GM10266 (cell line): ENCODE measurements around the gene CERKL.

Source experiments
- DNase-seq: peaks from one replicate; pipeline ENCODE4 v3.0.0; 2012; ENCODE audit errors: extremely low spot score
- TF ChIP-seq, protein P1 (sequence below): IDR thresholded peaks from 2 replicates; pipeline ENCODE4 v1.5.1; 2012; ENCODE audit warnings: mild to moderate bottlenecking, low read depth; ENCODE audit not compliant: control insufficient read depth, insufficient read depth; ENCODE audit errors: missing control alignments

Gene CERKL

DNA sequence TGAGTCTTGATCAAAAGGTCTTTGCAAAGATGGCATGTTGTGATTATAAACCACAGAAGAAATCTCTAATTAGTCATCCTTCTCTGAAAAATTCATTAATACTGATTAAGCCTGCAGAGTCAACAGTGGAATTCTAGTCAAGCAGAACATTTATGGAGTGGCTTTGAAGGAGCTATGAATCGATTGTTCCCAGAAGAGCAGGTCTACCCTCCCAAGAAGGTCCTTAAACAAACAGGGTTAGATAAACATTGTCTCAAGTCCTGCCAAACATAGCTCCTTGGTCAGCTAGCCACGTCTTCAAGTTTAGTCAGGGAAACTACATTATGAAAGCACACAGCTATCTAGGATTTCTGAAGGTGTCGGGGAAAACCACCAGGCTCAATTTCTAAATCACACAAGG, 110.8 kb downstream of the CERKL start:
- no peak for DNase-seq
- TF ChIP-seq, protein P1, sequence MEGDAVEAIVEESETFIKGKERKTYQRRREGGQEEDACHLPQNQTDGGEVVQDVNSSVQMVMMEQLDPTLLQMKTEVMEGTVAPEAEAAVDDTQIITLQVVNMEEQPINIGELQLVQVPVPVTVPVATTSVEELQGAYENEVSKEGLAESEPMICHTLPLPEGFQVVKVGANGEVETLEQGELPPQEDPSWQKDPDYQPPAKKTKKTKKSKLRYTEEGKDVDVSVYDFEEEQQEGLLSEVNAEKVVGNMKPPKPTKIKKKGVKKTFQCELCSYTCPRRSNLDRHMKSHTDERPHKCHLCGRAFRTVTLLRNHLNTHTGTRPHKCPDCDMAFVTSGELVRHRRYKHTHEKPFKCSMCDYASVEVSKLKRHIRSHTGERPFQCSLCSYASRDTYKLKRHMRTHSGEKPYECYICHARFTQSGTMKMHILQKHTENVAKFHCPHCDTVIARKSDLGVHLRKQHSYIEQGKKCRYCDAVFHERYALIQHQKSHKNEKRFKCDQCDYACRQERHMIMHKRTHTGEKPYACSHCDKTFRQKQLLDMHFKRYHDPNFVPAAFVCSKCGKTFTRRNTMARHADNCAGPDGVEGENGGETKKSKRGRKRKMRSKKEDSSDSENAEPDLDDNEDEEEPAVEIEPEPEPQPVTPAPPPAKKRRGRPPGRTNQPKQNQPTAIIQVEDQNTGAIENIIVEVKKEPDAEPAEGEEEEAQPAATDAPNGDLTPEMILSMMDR, result no peak

DNA sequence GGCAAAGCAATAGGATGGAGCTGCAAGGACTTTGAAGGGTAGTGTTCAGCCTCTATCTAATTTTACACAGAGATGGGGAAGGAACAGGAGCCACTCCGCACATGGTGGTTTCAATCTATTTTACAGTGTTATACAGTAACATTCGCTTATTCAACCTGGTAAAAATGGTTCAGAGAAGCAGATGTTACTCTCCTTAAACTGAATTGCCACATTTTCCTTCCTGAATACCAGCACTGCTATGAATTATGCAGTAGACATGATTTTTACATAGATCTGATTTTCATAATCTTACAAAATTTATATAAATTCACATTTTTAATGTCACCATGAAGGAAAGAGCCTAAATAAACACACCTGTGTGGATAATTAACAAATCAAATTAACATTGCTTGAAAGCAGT, 114.7 kb downstream of the CERKL start:
- TF ChIP-seq, protein P1, result no peak
- no peak for DNase-seq

DNA sequence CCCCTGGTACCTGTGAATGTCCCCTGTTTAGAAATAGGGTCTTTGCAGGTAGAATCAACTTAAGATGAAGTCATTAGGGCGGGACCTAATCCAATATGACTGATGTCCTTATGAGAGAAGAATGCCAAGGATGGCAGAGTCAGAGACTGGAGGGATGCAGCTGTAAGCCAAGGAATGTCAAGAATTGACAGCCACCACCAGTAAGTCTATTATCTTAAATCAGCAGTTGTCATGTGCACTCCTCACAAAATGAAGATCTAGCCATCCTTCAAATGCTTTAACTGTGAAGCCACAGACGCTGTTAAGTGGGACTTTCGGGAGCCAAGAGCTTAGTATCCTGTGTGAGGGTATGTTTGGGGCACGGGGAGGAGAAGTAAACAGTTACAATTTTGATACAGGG, 116.5 kb downstream of the CERKL start:
- TF ChIP-seq, protein P1, result no peak
- no peak for DNase-seq

DNA sequence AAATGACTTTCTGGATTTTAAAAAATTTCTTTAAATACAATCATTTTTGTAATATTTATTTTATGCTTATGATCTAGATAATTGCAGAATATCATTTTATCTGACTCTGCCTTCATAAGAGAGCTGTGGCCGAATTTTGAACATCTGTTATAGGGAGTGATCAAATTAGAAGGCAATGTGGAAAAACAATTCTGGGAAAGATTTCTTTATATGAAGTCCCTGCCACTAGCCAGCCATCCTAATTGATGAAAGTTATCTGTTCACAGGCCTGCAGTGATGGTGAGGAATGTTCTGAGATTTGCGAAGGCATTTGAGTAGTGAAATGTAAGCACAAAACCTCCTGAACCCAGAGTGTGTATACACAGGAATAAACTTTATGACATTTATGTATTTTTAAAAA, 120.2 kb downstream of the CERKL start:
- TF ChIP-seq, protein P1, result no peak
- DNase-seq, result no peak

DNA sequence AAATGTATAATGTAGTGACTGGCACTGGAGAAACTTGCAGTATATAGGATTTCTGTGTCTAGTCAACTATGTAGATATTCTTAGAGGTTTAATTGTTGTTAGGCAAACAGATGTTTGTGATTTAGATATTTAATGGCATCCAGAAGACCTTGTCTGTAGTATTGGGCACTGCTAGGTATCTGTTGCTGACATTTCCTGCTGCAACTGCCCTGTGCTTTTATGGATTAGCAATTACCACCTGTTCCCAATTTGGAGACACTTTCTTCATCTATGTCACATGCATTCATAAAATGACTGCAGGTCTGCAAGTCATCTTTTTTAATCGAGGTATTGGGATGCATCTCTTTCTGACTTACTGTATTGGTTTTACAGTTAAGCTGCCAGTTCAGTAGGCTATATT, 128.5 kb downstream of the CERKL start:
- DNase-seq, result no peak
- TF ChIP-seq, protein P1, result no peak

DNA sequence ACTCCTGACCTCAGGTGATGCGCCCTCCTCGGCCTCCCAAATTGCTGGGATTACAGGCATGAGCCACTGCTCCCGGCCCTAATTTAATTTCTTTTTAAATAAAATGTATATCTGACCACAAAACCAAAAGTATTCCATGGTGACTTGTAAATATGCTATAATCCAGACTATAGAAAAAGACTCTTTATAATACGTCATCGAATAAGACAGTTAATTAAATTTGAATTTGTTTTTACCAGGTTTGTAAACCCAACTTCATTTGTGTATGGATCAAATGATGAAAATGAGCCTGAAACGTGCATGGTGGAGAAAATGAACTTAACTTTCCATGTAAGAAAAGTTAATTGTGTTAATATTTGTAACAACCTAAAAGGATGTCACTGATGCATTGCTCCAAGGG, 129.8 kb downstream of the CERKL start:
- DNase-seq, result no peak
- TF ChIP-seq, protein P1, result no peak

DNA sequence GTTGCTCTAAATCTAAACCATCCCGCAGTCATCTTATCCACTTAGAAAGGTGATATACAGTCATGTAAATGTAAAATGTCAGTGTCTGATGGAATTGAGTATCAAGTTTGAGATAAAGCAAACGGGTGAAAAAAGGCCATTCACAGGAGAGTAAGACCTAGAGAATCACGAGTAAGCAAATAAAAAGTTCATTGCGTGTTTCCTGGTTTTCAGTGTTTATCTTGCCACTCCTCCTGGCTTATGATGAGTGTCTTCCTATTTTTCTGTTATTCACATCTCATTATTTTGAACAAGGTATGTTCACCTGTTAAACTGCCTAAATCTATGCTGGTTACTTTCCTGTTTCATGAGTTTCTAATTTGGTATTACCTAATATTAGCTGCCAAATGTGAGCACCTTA, 130.9 kb downstream of the CERKL start:
- no peak for DNase-seq
- TF ChIP-seq, protein P1, result no peak
